Fibroblast of mammary gland (primary cell): ENCODE data around the gene ABCA7.

Source experiments
- DNase-seq: peaks from one replicate; pipeline ENCODE4 v3.0.0-alpha.2; 2010; ENCODE audit warnings: low read depth
- H3K4me3 ChIP-seq: 2 replicates; pipeline ENCODE4 v1.5.1; 2011; ENCODE audit warnings: low read depth, mild to moderate bottlenecking, low read length, moderate library complexity; ENCODE audit not compliant: control insufficient read depth
- CTCF ChIP-seq: conservative IDR thresholded peaks from 2 replicates; pipeline ENCODE4 v1.5.1; 2011; ENCODE audit warnings: low read depth, low read length, inconsistent platforms; ENCODE audit not compliant: control insufficient read depth, insufficient read depth

ABCA7 gene

GRCh38 chr19:1081301-1082164 is 41.6 kb downstream of the ABCA7 start:
- no peak for TF ChIP-seq CTCF
- H3K4me3 ChIP-seq, result no peak overlapping the region

DNA sequence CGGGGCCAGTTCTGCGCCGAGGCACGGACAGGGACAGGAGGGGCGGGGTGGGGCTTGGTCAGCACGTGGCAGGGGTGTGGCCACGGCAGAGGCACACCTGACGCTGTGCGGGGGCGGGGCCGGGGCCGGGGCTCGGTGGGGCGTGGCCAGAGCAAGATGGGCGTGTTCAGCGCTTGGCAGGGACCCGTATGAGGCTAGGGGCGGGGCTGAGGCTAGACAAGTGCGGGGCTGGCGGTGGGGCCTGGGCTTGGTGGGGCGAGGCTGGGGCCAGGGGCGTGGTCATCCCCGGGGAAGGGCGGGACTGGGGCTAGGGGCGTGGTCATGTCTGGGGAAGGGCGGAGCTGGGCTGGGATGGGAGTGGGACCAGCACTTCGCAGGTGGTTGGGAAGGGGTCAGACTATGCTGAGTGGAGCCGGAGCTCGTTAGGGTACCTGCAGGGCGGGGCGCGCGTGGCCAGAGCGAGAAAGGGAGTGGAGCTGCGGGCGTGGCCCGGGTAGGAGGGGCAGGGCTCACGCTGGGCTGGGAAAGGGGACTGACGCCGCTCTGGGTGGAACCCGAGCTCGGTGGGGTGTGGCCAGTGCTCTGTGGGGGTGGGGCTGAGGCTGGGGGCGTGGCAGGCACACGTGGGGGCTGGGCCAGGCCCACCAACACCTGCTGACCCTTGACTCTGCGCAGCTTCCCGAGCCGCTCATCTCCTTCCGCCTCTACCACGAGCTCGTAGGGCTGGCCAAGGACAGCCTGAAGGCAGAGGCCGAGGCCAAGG is 42.4 kb downstream of the ABCA7 start:
- no peak overlapping the region for H3K4me3 ChIP-seq
- no peak for DNase-seq
- TF ChIP-seq CTCF, result no peak

More at GRCh38 chr19:1081301-1082164, 41.6 kb downstream of the ABCA7 start:
- DNase-seq, result no peak

- DNase-seq, result no peak
- TF ChIP-seq CTCF, result no peak
- H3K4me3 ChIP-seq, result no peak overlapping the region
Observed at GRCh38 chr19:1082928-1083816, 43.3 kb downstream of the ABCA7 start.

DNA sequence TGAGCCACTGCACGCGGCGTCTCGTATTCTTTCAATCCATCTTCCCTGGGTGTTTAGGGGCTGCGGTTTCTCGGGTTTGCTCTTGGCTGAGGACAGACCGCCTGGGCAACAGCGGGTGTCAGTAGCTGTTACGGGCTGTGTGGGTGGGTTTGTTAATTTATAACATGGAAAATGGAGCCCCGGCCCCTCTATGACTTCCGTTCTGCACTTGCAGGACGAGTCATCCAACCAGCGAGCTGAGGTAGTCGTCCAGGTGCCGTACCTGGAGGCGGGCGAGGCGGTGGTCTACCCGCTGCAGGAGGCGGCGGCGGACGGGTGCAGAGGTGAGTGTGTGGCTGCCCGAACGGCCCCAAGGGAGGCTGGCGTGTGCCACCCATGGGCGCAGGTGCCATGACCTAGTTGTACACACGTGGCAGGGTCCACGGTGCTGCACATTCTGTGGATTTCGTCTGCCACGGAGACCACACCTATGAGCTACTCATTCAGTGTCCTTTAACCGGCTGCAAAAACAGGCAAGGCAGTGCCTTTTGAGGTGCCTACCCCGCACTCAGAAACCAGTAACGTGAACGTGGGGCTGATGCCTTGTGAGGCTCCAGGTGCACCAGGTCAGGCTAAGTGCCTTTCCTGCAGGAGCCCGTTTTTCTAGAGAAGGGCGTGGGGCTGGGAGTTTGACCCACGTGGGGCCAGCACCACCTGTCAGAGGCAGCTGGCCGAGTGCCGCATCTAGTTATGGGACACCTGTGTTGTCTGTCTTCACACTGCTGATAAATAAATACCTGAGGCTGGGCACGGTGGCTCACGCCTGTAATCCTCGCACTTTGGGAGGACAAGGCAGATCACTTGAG is 44.3 kb downstream of the ABCA7 start:
- TF ChIP-seq CTCF, result no peak
- no peak overlapping the region for H3K4me3 ChIP-seq
- no peak for DNase-seq

DNA sequence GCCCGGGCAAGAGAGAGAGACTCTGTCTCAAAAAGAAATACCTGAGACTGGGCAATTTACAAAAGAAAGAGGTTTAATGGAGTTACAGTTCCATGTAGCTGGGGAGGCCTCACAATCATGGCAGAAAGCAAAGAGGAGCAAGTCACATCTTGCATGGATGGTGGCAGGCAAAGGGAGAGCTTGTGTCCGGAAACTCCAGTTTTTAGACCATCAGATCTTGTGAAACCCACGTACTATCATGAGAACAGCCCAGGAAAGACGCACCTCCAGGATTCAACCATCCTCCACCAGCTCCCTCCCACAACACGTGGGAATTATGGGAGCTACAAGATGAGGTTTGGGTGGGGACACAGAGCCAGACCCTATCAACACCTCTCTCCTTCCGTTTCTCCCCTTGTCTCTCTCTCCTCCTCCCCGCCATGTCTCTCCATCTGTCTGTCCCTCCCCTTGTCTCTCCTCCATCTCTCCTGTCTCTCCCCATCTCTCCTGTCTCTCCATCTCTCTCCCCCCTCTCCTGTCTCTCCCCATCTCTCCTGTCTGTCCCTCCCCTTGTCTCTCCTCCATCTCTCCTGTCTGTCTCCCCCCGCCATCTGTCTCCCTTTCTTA is 45.2 kb downstream of the ABCA7 start:
- no peak for DNase-seq
- TF ChIP-seq CTCF, result no peak
- H3K4me3 ChIP-seq, result no peak overlapping the region
